ENCODE data around the gene REXO1.

Gene REXO1

GRCh38 chr19:1845642-1846041, 2.6 kb downstream of the REXO1 start:
- no peak for DNase-seq

GRCh38 chr19:1845125-1845515, 3.2 kb downstream of the REXO1 start:
- no peak for DNase-seq

DNA sequence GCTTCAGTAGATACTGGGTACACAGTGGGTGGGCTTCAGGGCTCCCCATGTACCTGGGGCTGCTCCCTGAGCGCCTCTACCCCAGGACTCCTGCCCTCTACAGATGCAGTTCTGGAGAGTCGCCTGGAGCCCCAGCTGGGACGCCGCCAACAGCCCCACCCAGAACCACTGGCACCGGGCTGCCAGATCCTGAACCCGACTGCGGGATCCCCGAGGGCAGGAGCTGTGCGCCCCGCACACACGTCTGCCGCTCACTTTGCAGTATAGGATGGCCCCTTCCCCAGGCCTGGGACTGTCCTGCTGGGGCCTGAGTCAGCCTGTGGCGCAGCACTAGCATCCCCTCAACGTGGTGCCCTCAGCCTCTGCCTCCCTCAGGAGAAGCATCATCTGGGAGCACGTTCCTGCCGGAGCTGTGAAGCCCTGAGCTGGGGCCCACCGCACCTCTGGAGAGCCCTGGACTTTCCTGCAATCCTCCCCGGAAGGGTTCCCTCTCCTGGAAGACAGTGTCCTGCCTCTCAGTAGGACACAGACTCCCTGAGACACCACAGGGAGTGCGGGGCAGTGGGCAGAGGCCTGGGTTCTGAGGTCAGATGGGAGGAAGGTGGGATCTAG, 3.7 kb downstream of the REXO1 start:
- DNase-seq = no peak

GRCh38 chr19:1843646-1844394, 4.5 kb downstream of the REXO1 start:
- no peak for DNase-seq

DNA sequence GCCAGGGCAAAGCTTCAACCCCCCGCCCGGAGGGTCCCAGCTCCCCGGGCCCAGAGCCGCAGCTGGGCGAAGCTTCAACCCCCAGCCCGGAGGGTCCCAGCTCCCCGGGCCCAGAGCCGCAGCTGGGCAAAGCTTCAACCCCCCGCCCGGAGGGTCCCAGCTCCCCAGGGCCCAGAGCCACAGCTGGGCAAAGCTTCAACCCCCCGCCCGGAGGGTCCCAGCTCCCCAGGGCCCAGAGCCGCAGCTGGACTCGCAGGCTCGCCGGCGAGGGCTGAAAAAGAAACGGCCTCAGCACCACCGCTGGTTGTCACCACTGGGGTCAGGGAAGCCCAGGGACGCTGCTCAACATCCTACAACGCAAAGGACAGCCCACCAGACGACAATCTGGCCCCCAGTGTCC, 5.2 kb downstream of the REXO1 start:
- DNase-seq = no peak

- no peak for DNase-seq
These were observed 6.9 kb downstream of the REXO1 start for GRCh38 chr19:1841209-1841924.

GRCh38 chr19:1840541-1841115, 7.7 kb downstream of the REXO1 start:
- no peak for DNase-seq

DNA sequence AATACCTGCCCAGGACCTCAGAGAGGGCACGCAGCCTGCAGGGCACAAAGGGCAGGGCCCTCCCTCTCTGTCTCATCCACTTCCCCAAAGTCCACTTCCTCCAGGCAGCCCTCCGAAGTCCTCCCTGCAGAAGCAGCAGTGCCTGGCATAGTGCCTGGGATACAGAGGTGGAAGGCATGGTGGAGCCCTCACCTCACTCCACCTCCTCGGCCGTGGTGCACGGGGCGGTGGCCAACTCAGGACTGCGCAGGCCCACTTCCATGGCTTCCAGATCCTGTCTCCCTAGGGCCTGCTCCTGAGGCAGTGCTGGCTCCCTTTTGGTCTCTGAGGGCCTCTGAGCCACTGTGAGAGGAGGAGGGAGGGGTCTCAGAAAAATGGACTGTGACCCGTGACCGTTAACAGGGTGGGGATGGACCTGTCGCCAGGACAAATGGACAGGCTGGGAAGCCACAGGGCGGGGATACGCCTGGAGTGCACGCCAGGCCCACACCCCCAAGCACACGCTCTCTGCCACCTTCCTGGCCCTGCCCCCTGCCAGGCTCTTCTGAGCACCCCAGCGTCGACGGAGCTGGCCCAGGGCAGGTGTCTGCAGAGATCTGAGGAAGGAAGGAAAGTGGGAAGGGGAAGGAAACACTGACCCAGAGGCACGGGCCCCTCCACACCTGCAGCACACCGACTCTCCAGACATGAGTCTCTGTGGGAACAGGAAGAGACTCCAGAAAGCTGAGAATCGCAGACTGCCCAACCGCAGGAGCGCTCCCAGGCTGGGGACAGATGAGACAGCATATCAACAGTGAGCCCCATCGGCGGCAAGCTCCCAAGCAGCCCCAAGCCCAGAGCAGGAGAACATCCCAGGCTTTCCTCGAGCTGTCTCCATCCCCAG, 8.4 kb downstream of the REXO1 start:
- DNase-seq = no peak

DNA sequence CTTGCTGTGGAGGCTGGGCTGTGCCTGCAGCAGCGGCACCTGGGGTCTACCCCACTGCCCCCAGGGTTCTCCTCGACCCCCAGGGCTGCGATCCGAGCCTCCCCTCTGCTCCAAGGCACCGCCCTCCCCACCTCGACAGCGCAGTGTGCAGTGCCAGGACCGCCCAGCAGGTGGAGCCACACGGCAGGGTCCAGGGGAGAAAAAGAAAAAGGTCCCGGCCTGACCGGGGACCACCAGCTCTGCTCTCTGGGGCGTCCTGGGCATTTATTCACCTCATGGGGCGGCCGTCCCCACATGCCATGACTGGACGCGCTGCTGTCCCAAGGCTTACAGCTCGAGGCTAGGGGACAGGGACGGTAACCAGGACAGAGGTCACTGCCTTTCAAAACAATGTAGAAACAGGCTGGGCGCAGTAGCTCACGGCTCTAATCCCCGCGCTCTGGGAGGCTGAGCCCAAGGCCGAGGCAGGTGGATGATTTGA, 10.6 kb downstream of the REXO1 start:
- DNase-seq = no peak

- DNase-seq = no peak
These were observed 11.1 kb downstream of the REXO1 start for GRCh38 chr19:1837222-1837565.

- no peak for DNase-seq
These were observed 11.6 kb downstream of the REXO1 start for GRCh38 chr19:1836458-1837221.

GRCh38 chr19:1833540-1833939, 14.7 kb downstream of the REXO1 start:
- DNase-seq = no peak

DNA sequence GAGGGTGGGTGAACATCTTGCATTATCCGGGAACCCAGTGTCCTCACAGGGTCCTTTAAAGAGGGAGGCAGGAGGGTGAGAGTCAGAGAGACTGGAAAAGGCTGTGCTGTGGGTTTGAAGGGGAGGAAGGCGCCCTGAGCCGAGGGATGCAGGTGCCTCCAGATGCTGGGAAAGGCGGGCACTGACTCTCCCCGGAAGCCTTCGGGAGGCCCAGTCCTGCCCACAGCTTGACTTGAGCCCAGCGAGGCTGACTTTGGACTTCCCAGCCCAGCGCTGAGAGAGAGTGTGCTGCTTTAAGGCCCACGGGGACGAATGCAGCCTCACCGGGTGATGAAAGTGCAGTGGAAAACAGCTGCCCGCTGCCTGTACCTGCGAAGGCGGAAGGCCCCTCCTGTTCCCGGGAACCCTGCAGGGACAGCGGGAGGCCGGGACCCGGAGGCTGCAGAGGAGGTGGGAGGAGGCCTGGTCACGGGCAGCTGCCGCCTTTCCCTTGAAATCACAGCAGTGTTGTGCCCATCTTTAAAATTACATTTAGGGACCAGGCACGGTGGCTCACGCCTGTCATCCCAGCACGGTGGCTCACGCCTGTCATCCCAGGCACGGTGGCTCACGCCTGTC, 16.1 kb downstream of the REXO1 start:
- DNase-seq = no peak

- no peak for DNase-seq
These were observed 17.3 kb downstream of the REXO1 start for GRCh38 chr19:1830978-1831377.

DNA sequence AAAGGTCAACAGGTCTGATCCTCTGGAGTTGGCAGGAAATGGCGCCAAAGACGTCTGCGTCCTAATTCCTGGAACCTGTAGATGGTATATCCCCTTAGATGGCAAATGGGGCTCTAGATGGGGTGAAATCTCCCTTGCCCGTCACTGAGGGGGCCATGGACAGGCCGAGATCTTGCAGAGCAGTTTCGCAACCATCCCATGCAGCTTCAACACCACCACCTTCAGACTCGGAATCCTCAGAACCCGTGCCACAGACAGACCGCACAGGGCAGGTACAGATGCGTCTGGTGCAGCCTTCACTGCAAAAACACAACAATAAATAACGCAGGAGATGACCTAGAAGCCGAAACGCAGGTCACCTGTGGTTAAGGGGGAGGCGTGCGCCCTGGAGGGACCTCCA, 17.7 kb downstream of the REXO1 start:
- no peak for DNase-seq

DNA sequence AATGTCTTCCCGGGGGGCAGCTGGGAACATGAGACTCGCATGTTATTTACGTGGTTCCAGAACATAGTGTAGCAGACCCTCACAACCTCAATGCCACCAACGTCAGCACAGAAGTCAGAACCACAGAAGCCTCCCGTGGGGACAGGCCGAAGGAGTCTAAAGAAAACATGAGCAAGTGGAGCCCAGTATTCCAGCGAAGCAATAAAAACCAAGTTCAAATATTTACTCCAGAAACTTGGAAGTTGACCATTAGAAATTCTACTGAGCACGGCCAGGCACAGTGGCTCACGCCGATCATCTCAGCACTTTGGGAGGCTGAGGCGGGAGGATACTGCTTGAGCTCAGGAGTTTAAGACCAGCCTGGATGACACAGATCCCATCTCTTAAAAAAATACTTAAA, 18.3 kb downstream of the REXO1 start:
- no peak for DNase-seq

DNA sequence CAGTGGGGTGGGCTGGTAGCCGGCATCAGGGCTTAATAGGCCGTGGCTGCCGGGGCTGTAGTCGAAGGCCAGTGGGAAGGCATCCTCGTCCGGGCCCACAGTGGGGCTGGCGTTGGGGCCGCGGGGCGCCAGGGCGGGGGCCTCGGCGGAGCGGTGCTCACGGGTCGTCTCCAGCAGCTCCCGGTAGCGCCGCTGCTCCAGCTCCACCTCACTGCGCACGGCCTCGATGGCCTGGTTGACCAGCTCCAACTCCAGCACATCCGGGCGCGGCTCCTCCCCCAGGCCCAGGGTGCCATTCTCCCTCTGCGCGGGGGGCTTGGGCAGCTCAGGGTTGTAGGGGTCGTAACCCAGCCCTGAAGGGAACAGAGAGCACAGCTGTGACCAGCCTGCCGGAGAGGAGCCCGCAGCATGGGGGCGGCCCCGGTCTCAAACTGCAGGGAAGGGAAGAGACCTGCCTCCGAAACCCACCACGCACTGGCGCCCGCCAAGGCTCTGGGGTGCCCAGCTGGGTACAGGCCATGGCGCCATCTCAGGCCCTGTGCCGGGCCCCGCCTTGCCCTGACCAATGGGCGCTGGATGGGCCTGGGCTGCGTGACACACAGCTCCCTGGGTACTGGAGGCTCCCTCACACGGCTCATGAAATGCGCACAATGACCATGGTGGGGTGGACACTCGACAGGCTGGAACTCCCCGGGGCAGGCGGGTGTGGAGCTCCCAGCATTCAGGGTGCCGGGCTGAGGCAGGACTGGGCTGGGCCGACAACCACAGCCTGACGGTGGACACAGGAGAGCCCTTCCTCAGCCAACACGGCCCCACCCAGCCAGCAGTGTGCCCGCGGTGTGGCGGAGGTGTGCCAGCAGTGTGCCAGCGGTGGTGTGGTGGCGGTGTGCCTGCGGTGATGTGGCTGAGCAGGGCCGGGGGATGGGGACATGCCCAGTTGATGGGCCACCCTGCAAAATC, 19.7 kb downstream of the REXO1 start:
- DNase-seq = no peak

- no peak for DNase-seq
These were observed 20.6 kb downstream of the REXO1 start for GRCh38 chr19:1827566-1828278.
